H9 (cell line): ENCODE measurements around the gene BDH1. TPM values are rescaled to one million over a fixed set of nuclear protein-coding genes. Genes with fewer than 3 reads are reported as not detected.

Source experiments
- DNase-seq: peaks from one replicate; pipeline ENCODE4 v3.0.0-alpha.2; 2017
- H2AFZ ChIP-seq: one replicate; pipeline ENCODE4 v1.6.1; 2013; ENCODE audit warnings: mild to moderate bottlenecking, low read length, control low read depth, moderate library complexity
- H2AK5ac ChIP-seq: 2 replicates; pipeline ENCODE4 v1.6.1; 2013; ENCODE audit warnings: low read length, control low read depth, mixed read lengths; ENCODE audit not compliant: insufficient read length
- H2BK120ac ChIP-seq: one replicate; pipeline ENCODE4 v1.6.1; 2013; ENCODE audit warnings: low read depth, mild to moderate bottlenecking, low read length, control low read depth, inconsistent platforms; ENCODE audit not compliant: poor library complexity, severe bottlenecking
- H2BK12ac ChIP-seq: 2 replicates; pipeline ENCODE4 v1.6.1; 2013; ENCODE audit warnings: low read length, control low read depth, mixed read lengths, low read depth; ENCODE audit not compliant: insufficient read length
- H2BK15ac ChIP-seq: 2 replicates; pipeline ENCODE4 v1.6.1; 2013; ENCODE audit warnings: low read depth, low read length, control low read depth
- H2BK20ac ChIP-seq: one replicate; pipeline ENCODE4 v1.6.1; 2013; ENCODE audit warnings: low read depth, mild to moderate bottlenecking, low read length, control low read depth, inconsistent platforms; ENCODE audit not compliant: poor library complexity, severe bottlenecking
- H2BK5ac ChIP-seq: 2 replicates; pipeline ENCODE4 v1.6.1; 2013; ENCODE audit warnings: low read length, control low read depth, mixed read lengths; ENCODE audit not compliant: insufficient read length
- H3K14ac ChIP-seq: 2 replicates; pipeline ENCODE4 v1.6.1; 2013; ENCODE audit warnings: low read length, control low read depth; ENCODE audit not compliant: insufficient read depth
- H3K18ac ChIP-seq: 2 replicates; pipeline ENCODE4 v1.6.1; 2013; ENCODE audit warnings: low read depth, mild to moderate bottlenecking, mixed read lengths, low read length, control low read depth; ENCODE audit not compliant: insufficient read length
- H3K23ac ChIP-seq: 2 replicates; pipeline ENCODE4 v1.6.1; 2013; ENCODE audit warnings: low read length, control low read depth, mixed read lengths, low read depth; ENCODE audit not compliant: insufficient read length
- H3K23me2 ChIP-seq: 2 replicates; pipeline ENCODE4 v1.6.1; 2013; ENCODE audit warnings: low read depth, mild to moderate bottlenecking, mixed read lengths, low read length, control low read depth; ENCODE audit not compliant: insufficient read length, poor library complexity, severe bottlenecking
- H3K27ac ChIP-seq: 2 replicates; pipeline ENCODE4 v1.5.1; 2013; ENCODE audit warnings: low read length, control low read depth, mixed read lengths, low read depth; ENCODE audit not compliant: insufficient read length
- H3K27me3 ChIP-seq: 2 replicates; pipeline ENCODE4 v1.6.1; 2013; ENCODE audit warnings: low read length, control low read depth, inconsistent platforms; ENCODE audit not compliant: insufficient read depth
- H3K4ac ChIP-seq: 2 replicates; pipeline ENCODE4 v1.6.1; 2013; ENCODE audit warnings: low read depth, mild to moderate bottlenecking, control low read depth, inconsistent platforms, low read length, moderate library complexity
- H3K4me1 ChIP-seq: 2 replicates; pipeline ENCODE4 v1.6.1; 2013; ENCODE audit warnings: low read length, control low read depth, inconsistent platforms; ENCODE audit not compliant: insufficient read depth
- H3K4me2 ChIP-seq: 2 replicates; pipeline ENCODE4 v1.6.1; 2013; ENCODE audit warnings: low read length, control low read depth, mixed read lengths; ENCODE audit not compliant: insufficient read length, insufficient read depth
- H3K56ac ChIP-seq: 2 replicates; pipeline ENCODE4 v1.6.1; 2013; ENCODE audit warnings: low read depth, mild to moderate bottlenecking, mixed read lengths, low read length, control low read depth; ENCODE audit not compliant: insufficient read length
- H3K79me1 ChIP-seq: 2 replicates; pipeline ENCODE4 v1.6.1; 2013; ENCODE audit warnings: low read depth, mild to moderate bottlenecking, moderate library complexity, low read length, control low read depth, inconsistent platforms; ENCODE audit not compliant: insufficient read depth, poor library complexity, severe bottlenecking
- H3K79me2 ChIP-seq: 2 replicates; pipeline ENCODE4 v1.6.1; 2013; ENCODE audit warnings: low read length, control low read depth, inconsistent platforms; ENCODE audit not compliant: insufficient read depth
- H3K9ac ChIP-seq: 2 replicates; pipeline ENCODE4 v1.6.1; 2013; ENCODE audit warnings: low read length, control low read depth, mixed read lengths; ENCODE audit not compliant: insufficient read length; ENCODE audit errors: extremely low read depth
- H3K9me3 ChIP-seq: one replicate; pipeline ENCODE4 v1.6.1; 2013; ENCODE audit warnings: low read depth, low read length, inconsistent platforms; ENCODE audit not compliant: control insufficient read depth
- H3T11ph ChIP-seq: one replicate; pipeline ENCODE4 v1.6.1; 2013; ENCODE audit warnings: mild to moderate bottlenecking, low read length, control low read depth, inconsistent platforms
- H4K20me1 ChIP-seq: one replicate; pipeline ENCODE4 v1.6.1; 2013; ENCODE audit not compliant: control insufficient read depth, insufficient read length, insufficient read depth
- H4K5ac ChIP-seq: 2 replicates; pipeline ENCODE4 v1.6.1; 2013; ENCODE audit warnings: low read depth, mild to moderate bottlenecking, mixed read lengths, low read length, control low read depth; ENCODE audit not compliant: insufficient read length
- H4K8ac ChIP-seq: replicated peaks from 2 replicates; pipeline ENCODE4 v1.6.1; 2013; ENCODE audit warnings: low read length, control low read depth, mixed read lengths, low read depth; ENCODE audit not compliant: insufficient read length
- H4K91ac ChIP-seq: 2 replicates; pipeline ENCODE4 v1.6.1; 2013; ENCODE audit warnings: low read depth, mild to moderate bottlenecking, moderate library complexity, mixed read lengths, low read length, control low read depth; ENCODE audit not compliant: insufficient read length
- H3K27ac Mint-ChIP-seq, 3 experiments: 2 replicates in 2 of 3; 3 replicates in 1 of 3; pipeline ENCODE4 v1.8.0; 2020 to 2021; ENCODE audit warnings: mixed read lengths in 3 of 3, mild to moderate bottlenecking in 1 of 3, moderate library complexity in 1 of 3
- H3K27me3 Mint-ChIP-seq: 2 replicates; pipeline ENCODE4 v1.8.0; 2021; ENCODE audit warnings: low read depth, mild to moderate bottlenecking, moderate library complexity, mixed read lengths
- H3K36me3 Mint-ChIP-seq, 3 experiments: 2 replicates in 2 of 3; 3 replicates in 1 of 3; pipeline ENCODE4 v1.8.0; 2020 to 2021; ENCODE audit warnings: low read depth in 3 of 3, mixed read lengths in 3 of 3; ENCODE audit not compliant: insufficient read depth in 1 of 3
- H3K4me1 Mint-ChIP-seq, 2 experiments: 2 replicates each; pipeline ENCODE4 v1.8.0; 2020; ENCODE audit warnings: mixed read lengths in 2 of 2
- H3K4me3 Mint-ChIP-seq, 2 experiments: 2 replicates in 1 of 2; 3 replicates in 1 of 2; pipeline ENCODE4 v1.8.0; 2020 to 2021; ENCODE audit warnings: mild to moderate bottlenecking in 2 of 2, mixed read lengths in 2 of 2, moderate library complexity in 1 of 2
- H3K9me3 Mint-ChIP-seq, 2 experiments: 2 replicates in 1 of 2; 3 replicates in 1 of 2; pipeline ENCODE4 v1.8.0; 2020; ENCODE audit warnings: mild to moderate bottlenecking in 2 of 2, mixed read lengths in 2 of 2, moderate library complexity in 1 of 2
- CTCF ChIP-seq: fragments of 200-600 bp; sonication (generic); conservative IDR thresholded peaks from 3 replicates; pipeline ENCODE4 v1.8.0; 2021; ENCODE audit warnings: antibody characterized with exemption, mild to moderate bottlenecking
- WGBS: extraction: QIAGEN DNeasy Blood & Tissue Kit; methylation state at CpG from one replicate; pipeline ENCODE4 v1.1.7; 2013; ENCODE audit warnings: missing lambda C conversion rate, low lambda C conversion rate, mixed read lengths; ENCODE audit not compliant: insufficient read length; ENCODE audit errors: extremely low coverage; 5-methylcytosine and 5-hydroxymethylcytosine counted together
- total RNA-seq: library from RNA; stranded (reverse); gene quantifications from 2 replicates; pipeline ENCODE4 v1.2.1, GENCODE V29; 2021

The BDH1 gene
- total RNA-seq, 1 experiment from 2014 or later: 23.8 TPM

DNA sequence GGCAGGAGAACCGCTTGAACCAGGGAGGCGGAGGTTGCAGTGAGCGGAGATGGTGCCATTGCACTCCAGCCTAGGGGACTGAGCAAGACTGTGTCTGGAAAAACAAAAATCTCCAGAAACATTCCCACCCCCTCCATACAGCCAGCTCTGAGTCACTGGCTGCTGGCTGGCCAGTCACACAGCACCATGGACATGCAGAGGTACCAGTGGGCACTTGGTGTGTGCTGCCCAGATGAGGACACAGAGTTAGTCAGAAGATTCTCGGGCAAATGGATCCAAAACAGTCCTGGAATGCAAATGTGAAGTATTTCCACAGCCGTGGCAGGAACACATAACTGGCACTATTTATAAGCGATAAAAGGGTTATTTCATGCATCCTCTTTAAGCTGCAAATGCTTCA lies 44.6 kb downstream of the BDH1 start:
- Mint-ChIP-seq H3K27ac (no peak overlapping the region), H3K27me3 (peaks cover 12% of the 10 kb centered on the region), H3K9me3 (no peaks in the 10 kb centered on the region), H3K36me3 (peaks cover 3 to 19% (median 12%) of the 10 kb centered on the region in 3 experiments; a peak in 6 of 7 replicates), H3K4me1 (peaks cover 10 to 37% of the 10 kb centered on the region in 2 experiments), H3K4me3 (no peak overlapping the region)
- Histone ChIP-seq H3K23ac (no peak overlapping the region), H3K79me1 (no peaks in the 10 kb centered on the region), H2AK5ac (no peak overlapping the region), H3K23me2 (peaks cover 7% of the 10 kb centered on the region), H3T11ph (no peak overlapping the region), H2BK120ac (no peak overlapping the region), H3K56ac (no peak overlapping the region), H4K8ac (no peak overlapping the region), H2AFZ (no peak overlapping the region), H3K18ac (no peak overlapping the region), H4K91ac (no peak overlapping the region), H3K14ac (no peak overlapping the region), H2BK5ac (no peak overlapping the region), H4K5ac (no peak overlapping the region), H3K4me1 (no peaks in the 10 kb centered on the region), H3K27me3 (no peaks in the 10 kb centered on the region), H3K4me2 (no peak overlapping the region), H3K9ac (no peak overlapping the region), H3K79me2 (no peaks in the 10 kb centered on the region), H2BK12ac (no peak overlapping the region), H3K4ac (no peak overlapping the region), H3K9me3 (no peaks in the 10 kb centered on the region), H4K20me1 (no peaks in the 10 kb centered on the region), H3K27ac (no peak overlapping the region), H2BK15ac (no peak overlapping the region), H2BK20ac (no peak overlapping the region)
- no CpG with 5 or more reads among the region's 6 CpGs for WGBS
- TF ChIP-seq CTCF: no peak
- no peak for DNase-seq
